ENCODE results near the gene HYCC2.

DNA sequence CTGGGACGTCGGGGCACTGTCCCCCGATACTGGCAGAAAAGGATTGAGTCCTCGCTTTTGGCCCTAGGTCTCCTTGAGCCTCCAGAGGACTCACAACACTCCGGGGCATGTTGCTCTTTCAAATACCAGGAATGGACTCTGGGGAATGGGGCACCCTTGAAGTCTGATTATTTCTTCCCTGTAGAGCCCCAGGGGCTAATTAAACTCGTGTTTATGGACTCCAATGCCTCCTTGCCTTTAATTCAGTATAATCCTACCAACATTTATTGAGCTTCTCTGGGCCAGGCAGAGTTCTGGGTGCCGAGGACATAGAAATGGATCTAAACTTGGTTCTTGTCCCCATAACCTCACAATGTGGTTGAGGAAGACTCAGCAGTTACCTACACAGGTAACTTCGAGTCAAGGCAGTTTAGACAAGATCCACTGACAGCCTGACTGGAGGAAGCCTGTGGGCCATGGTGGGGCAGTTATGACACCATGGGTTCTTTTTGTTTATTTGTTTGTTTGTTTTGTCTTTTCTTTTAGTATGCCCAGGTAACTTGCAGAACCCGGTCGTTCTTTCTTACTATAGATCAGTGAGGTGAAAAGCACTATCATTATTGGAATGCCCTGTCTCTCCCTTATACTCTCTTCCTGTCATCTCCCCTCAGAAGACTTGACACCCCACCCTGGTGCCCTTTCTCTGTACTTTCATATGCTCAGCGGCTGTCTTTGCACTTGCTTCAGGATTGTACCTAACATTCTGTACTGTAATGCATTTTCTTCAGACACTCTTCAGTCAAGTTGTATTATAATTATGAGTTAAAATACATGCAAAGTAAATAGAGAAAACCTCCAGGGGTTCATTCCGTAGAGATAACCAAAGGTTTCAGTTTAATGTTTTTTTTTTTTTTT lies 47.7 kb upstream of the HYCC2 start:
- TF ChIP-seq ISL1 (CRISPR knock-in tag; IDR thresholded peaks at IDR 0.05) = no peak
- no peak for TF ChIP-seq RARB (CRISPR knock-in tag; IDR thresholded peaks at IDR 0.05)
- no peak for TF ChIP-seq GLIS3 (CRISPR knock-in tag; IDR thresholded peaks at IDR 0.05)
- TF ChIP-seq ZFP30 (CRISPR knock-in tag; IDR thresholded peaks at IDR 0.05) = no peak
- TF ChIP-seq OSR1 (CRISPR knock-in tag; IDR thresholded peaks at IDR 0.05) = no peak
